ENCODE data around the gene ETS2. TPM values are rescaled to one million over a fixed set of nuclear protein-coding genes. Genes with fewer than 3 reads are reported as not detected.

ETS2 gene
- 93.5 TPM for total RNA-seq

DNA sequence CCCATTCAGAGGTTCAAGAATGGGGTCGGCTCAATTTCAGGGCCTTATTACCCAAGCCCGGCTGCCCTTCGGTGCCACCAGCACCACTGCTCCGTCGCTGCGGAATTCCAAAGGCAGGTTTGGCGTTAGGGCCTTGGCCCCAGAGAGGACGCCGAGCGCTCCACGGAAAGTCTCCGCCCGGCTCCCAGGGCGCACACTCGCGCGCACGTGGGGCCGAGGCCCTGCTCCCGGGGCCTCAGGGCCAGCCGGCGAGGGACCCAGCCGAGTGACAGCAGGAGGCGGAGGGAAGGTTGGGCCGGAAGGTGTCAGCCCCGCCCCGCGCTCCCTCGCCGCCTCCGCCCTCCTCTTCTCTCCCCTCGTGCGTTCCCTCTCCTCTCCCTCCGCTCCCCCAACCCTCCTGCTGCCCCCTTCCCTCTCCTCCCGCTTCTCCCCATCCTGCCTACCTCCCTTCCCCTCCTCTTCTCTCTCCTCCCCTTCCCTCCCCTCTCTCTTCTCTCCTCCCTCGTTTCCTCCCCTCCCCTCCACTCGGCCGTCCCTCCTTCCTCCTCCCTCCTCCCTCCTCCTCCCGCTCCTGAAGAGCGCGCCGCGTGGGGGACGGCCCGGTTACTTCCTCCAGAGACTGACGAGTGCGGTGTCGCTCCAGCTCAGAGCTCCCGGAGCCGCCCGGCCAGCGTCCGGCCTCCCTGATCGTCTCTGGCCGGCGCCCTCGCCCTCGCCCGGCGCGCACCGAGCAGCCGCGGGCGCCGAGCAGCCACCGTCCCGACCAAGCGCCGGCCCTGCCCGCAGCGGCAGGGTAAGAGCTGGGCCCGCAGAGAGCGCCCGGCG, at the start of gene ETS2:
Gene ETS2 (plus strand): TSS at position 602 of the 825 bp plus-strand sequence. CDS start 4,106 bp downstream, outside the sequence.
- DNase-seq (ENCODE audit: low spot score) = peak; percentile 91

DNA sequence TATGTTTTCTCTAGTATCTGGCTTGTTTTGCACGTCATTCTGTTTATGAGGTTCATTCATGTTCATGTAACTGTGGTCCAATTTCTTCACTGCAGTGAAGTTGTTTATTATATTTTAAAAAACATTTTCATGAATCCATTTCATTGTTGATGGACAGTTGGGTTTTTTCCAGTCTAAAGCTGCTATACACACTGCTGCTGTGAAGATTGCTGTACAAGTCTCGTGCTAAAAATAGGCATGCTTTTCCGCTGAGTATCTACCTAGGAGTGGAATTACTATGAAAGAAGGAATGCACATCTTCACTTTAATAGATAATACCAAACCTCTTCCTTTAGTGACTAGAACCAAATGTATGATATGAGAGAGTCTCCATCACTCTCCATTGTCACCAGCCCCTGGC, 49.0 kb upstream of the ETS2 start:
- no peak for DNase-seq (ENCODE audit: low spot score)

GRCh38 chr21:38758501-38759214, 47.1 kb upstream of the ETS2 start:
- peak; percentile 39 for DNase-seq (ENCODE audit: low spot score)

GRCh38 chr21:38759413-38759812, 46.3 kb upstream of the ETS2 start:
- DNase-seq (ENCODE audit: low spot score) = no peak

DNA sequence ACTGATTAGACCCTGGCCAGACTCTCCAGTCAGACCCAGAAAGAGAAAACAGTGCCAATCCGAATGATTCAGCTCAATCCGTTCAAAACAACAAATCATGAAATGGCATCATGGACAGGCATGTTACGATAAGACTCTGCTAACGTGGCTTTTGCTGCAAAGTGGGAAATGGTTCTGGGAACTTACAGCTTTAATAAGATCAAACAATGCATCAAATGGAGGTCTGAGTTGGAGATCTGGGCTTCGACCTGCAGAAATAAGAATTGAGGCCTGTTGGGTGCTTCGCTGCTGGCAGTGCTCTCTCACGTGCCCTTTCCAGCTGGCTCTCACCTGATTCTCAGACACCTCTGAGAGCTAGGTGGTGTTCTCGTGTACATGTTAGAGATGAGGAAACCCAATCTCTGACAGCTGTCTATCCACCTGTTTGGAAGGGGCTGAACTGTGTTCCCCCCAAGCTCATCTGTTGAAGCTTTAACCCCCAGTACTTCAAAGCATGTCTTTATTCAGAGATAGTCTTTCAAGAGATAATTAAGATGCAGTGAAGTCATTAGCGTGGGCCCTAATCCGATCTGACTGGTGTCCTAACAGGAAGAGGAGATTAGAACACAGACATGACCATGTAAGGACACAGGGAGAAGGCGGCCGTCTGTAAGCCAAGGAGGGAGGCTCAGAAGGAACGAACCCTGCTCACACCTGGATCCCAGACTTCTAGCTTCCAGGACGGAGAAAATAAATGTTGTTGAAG, 45.5 kb upstream of the ETS2 start:
- no peak for DNase-seq (ENCODE audit: low spot score)

GRCh38 chr21:38760762-38761155, 45.0 kb upstream of the ETS2 start:
- DNase-seq (ENCODE audit: low spot score) = no peak

GRCh38 chr21:38761531-38761930, 44.2 kb upstream of the ETS2 start:
- DNase-seq (ENCODE audit: low spot score) = no peak

GRCh38 chr21:38765056-38765455, 40.7 kb upstream of the ETS2 start:
- no peak for DNase-seq (ENCODE audit: low spot score)

DNA sequence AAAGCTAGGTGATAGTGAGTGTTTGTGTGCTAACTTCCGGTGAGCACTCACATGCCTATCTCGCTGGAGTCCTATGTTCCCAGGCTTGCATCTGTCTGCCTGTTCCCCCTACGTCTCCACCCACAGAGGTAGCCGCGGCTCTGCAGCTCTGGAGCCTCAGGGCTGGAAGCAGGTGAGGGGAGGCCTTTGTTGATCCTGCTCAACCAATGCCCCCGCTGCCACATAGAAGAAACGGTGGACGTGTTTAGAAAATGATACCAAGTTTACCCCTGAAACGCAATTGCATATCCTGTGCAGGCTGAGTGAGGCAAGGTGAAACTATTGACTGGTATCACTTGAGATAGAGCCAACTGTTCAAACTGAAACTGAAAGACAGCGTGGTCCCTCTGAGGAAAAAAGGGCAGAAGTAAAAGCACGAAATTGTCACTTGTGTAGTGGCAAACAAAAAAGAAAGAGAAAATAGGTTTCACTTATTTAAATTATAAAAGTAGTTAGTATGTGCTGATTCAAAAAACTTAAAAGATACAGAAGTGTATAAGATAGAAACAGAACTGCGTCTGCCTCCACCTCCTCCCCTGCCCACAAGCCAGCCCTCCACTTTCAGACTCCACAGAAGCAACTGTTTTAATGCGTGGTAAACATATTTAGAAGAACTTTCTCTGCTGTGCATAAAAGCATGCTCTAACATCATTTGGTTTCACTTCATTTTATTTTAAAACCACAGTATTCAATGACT, 38.6 kb upstream of the ETS2 start:
- no peak for DNase-seq (ENCODE audit: low spot score)

- no peak for DNase-seq (ENCODE audit: low spot score)
These were observed 37.2 kb upstream of the ETS2 start for GRCh38 chr21:38768471-38769063.

GRCh38 chr21:38769191-38769780, 36.4 kb upstream of the ETS2 start:
- no peak for DNase-seq (ENCODE audit: low spot score)

GRCh38 chr21:38770660-38771059, 35.1 kb upstream of the ETS2 start:
- no peak for DNase-seq (ENCODE audit: low spot score)

- no peak for DNase-seq (ENCODE audit: low spot score)
These were observed 34.2 kb upstream of the ETS2 start for GRCh38 chr21:38771536-38771935.

DNA sequence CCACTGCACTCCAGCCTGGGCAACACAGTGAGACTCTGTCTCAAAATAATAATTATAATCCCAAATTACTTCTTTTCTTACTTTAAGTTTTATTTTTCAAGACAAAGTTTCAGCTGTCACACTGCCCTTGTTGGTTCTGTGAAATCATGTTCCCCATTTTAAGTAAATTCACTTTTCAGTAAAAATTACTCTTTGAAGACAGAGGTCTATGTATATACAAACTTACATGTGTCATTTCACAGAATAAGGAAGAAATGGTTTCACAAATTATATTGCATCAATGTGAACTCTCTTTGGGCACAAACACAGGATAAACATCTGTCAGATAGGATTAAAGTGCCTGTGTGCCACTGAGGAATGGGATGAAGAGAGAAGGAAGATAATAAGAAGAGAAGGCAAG, 33.1 kb upstream of the ETS2 start:
- DNase-seq (ENCODE audit: low spot score) = no peak

DNA sequence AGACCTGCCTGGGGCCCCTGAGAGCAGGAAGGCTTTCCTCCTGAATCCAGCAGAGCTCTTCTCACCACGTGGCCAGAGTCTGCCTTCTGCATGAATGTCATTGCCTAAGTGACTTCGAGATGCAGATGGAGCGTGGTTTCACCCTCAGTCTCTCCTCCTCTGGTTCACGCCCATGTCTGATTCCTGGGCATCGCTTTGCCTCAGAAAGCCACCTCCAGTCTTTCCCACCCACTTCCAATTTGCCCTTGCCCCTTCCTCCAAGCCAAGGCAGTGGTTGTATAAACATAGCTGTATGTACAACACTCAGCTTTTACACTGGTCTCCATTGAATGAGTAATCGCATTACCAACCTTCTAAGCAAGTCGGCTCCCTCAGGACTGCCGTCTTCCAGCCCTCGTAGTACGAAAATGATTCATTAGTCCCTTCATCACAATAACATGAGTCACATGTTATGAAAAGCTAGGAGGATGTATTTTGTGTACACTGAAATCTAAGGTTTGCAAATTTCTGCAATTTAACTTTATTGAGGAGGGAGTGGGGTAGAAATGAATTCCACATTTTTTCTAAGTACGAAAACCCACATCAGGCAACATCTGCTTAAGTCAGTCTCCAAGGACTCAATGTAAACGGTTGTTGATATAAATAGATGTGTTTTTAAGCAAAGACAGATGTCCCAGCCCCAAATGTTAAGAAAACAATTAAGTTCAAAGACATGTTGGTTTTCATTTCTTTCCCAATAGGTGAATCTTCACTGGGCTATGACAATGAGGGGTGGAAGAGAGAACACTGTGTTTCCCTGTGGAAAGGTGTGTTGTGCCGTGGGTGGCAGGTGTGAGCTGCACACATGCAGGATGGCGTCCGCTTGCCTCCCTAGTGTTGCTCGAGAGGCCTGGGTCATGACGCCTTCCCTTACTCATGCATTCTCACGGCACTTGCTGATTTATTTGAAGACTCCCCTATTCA, 32.3 kb upstream of the ETS2 start:
- DNase-seq (ENCODE audit: low spot score) = no peak

GRCh38 chr21:38774152-38774551, 31.6 kb upstream of the ETS2 start:
- no peak for DNase-seq (ENCODE audit: low spot score)

DNA sequence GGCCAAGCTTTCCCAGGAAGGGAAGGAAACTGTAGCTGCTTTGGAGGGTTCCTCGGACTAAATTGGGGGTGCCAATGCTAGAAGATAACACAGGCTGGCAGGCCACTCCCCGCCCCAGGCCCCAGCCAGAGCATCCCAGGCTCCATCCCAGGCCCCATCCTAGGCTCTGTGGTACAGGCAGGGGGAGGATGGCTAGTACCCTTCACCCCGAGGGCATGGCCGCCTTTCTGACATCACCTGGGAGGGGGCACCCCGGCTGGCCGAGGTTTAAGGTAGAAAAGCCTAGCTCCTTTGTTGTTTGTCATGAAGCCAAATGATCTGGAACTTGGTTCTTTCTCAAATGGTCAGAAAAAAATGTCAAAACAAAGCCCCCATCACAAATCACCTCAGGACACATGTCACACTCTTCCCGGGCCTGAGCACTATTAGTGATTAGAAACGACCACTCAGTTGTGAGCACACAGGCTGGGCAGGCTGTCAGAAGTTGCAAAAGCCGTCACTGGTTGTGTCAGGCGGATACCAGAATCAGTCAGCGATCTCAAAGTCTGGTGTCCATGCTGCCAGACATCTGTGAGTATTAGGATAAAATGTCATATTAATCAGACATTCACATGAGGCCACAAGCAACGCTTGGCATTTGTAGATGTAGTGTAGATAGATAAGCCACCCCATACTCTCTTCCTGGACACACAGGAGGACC, 31.0 kb upstream of the ETS2 start:
- DNase-seq (ENCODE audit: low spot score) = no peak

DNA sequence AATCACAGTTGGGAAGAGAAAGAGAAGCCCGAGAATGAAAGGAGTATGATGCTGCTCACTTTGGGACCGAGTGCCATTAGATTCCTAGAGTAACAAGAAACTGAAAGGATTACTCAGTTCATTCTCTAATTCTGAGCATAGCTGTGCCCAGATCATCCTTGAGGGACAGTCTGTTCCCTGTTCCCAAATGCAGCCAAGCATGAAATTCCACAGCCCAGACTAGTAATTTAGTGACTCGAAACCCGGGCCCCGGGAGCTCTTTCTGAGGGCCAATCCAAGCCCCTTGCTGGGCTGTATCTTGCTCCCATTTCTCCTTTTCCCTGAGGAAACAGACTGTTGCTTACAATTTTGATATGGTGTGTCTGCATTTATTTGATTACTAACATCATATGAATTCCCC, 30.0 kb upstream of the ETS2 start:
- DNase-seq (ENCODE audit: low spot score) = no peak

GRCh38 chr21:38777015-38777414, 28.7 kb upstream of the ETS2 start:
- DNase-seq (ENCODE audit: low spot score) = no peak
